Measurements from ENCODE around the gene YBX2. TPM values are rescaled to one million over a fixed set of nuclear protein-coding genes. Genes with fewer than 3 reads are reported as not detected.

YBX2 gene
- total and polyA plus RNA-seq, 4 donors: 0.50 to 6.9 (median 2.6) TPM

GRCh38 chr17:7260651-7261378, 33.6 kb downstream of the YBX2 start:
- 6% methylated on average over 54 of the region's 54 CpGs for WGBS (ENCODE audit: insufficient coverage)
- Histone ChIP-seq H3K27me3 (ENCODE audit: control insufficient read depth, insufficient read depth, low read length) (peaks cover 48% of the 10 kb centered on the region), H3K4me1 (ENCODE audit: control insufficient read depth, insufficient read depth, low read length) (peaks cover 24% of the 10 kb centered on the region), H3K27ac (ENCODE audit: low read depth, low read length) (no peak overlapping the region), H3K4me3 (ENCODE audit: low read depth, low read length) (peak overlapping the region; percentile 9), H3K36me3 (ENCODE audit: control insufficient read depth, insufficient read depth, low read length) (peaks cover 43% of the 10 kb centered on the region), H3K9me3 (ENCODE audit: control insufficient read depth, insufficient read depth, low read length) (no peaks in the 10 kb centered on the region)
- DNase-seq (ENCODE audit: low read depth in 4 of 6, low spot score in 6 of 6): no peak

GRCh38 chr17:7260151-7260550, 34.3 kb downstream of the YBX2 start:
- Histone ChIP-seq H3K36me3 (ENCODE audit: control insufficient read depth, insufficient read depth, low read length) (peaks cover 49% of the 10 kb centered on the region), H3K4me1 (ENCODE audit: control insufficient read depth, insufficient read depth, low read length) (peaks cover 24% of the 10 kb centered on the region), H3K27me3 (ENCODE audit: control insufficient read depth, insufficient read depth, low read length) (peaks cover 47% of the 10 kb centered on the region), H3K27ac (ENCODE audit: low read depth, low read length) (no peak overlapping the region), H3K9me3 (ENCODE audit: control insufficient read depth, insufficient read depth, low read length) (no peaks in the 10 kb centered on the region), H3K4me3 (ENCODE audit: low read depth, low read length) (no peak overlapping the region)
- no peak for DNase-seq (ENCODE audit: low read depth in 4 of 6, low spot score in 6 of 6)
- 100% methylated on average over 3 of the region's 4 CpGs for WGBS (ENCODE audit: insufficient coverage)

- 88% methylated on average over 1 of the region's 6 CpGs for WGBS (ENCODE audit: insufficient coverage)
- peaks cover 45% of the 10 kb centered on the region for H3K27me3 ChIP-seq (ENCODE audit: control insufficient read depth, insufficient read depth, low read length)
Observed at GRCh38 chr17:7259555-7259889, 34.9 kb downstream of the YBX2 start.

GRCh38 chr17:7258731-7259554, 35.5 kb downstream of the YBX2 start:
- peaks cover 40% of the 10 kb centered on the region for H3K27me3 ChIP-seq (ENCODE audit: control insufficient read depth, insufficient read depth, low read length)
- no peaks in the 10 kb centered on the region for H3K9me3 ChIP-seq (ENCODE audit: control insufficient read depth, insufficient read depth, low read length)
- no peak overlapping the region for H3K4me3 ChIP-seq (ENCODE audit: low read depth, low read length)
- H3K4me1 ChIP-seq (ENCODE audit: control insufficient read depth, insufficient read depth, low read length): peaks cover 24% of the 10 kb centered on the region
- H3K27ac ChIP-seq (ENCODE audit: low read depth, low read length): no peak overlapping the region
- WGBS (ENCODE audit: insufficient coverage): 91% methylated on average over 6 of the region's 7 CpGs
- H3K36me3 ChIP-seq (ENCODE audit: control insufficient read depth, insufficient read depth, low read length): peaks cover 57% of the 10 kb centered on the region
- no peak for DNase-seq (ENCODE audit: low read depth in 4 of 6, low spot score in 6 of 6)

More at GRCh38 chr17:7259555-7259889, 34.9 kb downstream of the YBX2 start:
- peaks cover 55% of the 10 kb centered on the region for H3K36me3 ChIP-seq (ENCODE audit: control insufficient read depth, insufficient read depth, low read length)
- H3K27ac ChIP-seq (ENCODE audit: low read depth, low read length): no peak overlapping the region
- no peak overlapping the region for H3K4me3 ChIP-seq (ENCODE audit: low read depth, low read length)
- H3K9me3 ChIP-seq (ENCODE audit: control insufficient read depth, insufficient read depth, low read length): no peaks in the 10 kb centered on the region
- no peak for DNase-seq (ENCODE audit: low read depth in 4 of 6, low spot score in 6 of 6)
- H3K4me1 ChIP-seq (ENCODE audit: control insufficient read depth, insufficient read depth, low read length): peaks cover 24% of the 10 kb centered on the region

GRCh38 chr17:7256766-7257456, 37.5 kb downstream of the YBX2 start:
- WGBS (ENCODE audit: insufficient coverage): 94% methylated on average over 7 of the region's 8 CpGs
- H3K4me3 ChIP-seq (ENCODE audit: low read depth, low read length): no peak overlapping the region
- H3K27me3 ChIP-seq (ENCODE audit: control insufficient read depth, insufficient read depth, low read length): peaks cover 20% of the 10 kb centered on the region
- no peaks in the 10 kb centered on the region for H3K9me3 ChIP-seq (ENCODE audit: control insufficient read depth, insufficient read depth, low read length)
- H3K27ac ChIP-seq (ENCODE audit: low read depth, low read length): no peak overlapping the region
- peaks cover 57% of the 10 kb centered on the region for H3K36me3 ChIP-seq (ENCODE audit: control insufficient read depth, insufficient read depth, low read length)
- no peak for DNase-seq (ENCODE audit: low read depth in 4 of 6, low spot score in 6 of 6)
- peaks cover 19% of the 10 kb centered on the region for H3K4me1 ChIP-seq (ENCODE audit: control insufficient read depth, insufficient read depth, low read length)

GRCh38 chr17:7254511-7254910, 39.9 kb downstream of the YBX2 start:
- H3K9me3 ChIP-seq (ENCODE audit: control insufficient read depth, insufficient read depth, low read length): no peaks in the 10 kb centered on the region
- H3K4me3 ChIP-seq (ENCODE audit: low read depth, low read length): no peak overlapping the region
- H3K27me3 ChIP-seq (ENCODE audit: control insufficient read depth, insufficient read depth, low read length): no peaks in the 10 kb centered on the region
- WGBS (ENCODE audit: insufficient coverage): 88% methylated on average over 4 of the region's 4 CpGs
- DNase-seq (ENCODE audit: low read depth in 4 of 6, low spot score in 6 of 6): no peak
- peaks cover 21% of the 10 kb centered on the region for H3K4me1 ChIP-seq (ENCODE audit: control insufficient read depth, insufficient read depth, low read length)
- peaks cover 51% of the 10 kb centered on the region for H3K36me3 ChIP-seq (ENCODE audit: control insufficient read depth, insufficient read depth, low read length)
- H3K27ac ChIP-seq (ENCODE audit: low read depth, low read length): no peak overlapping the region

GRCh38 chr17:7253082-7253481, 41.4 kb downstream of the YBX2 start:
- peaks cover 31% of the 10 kb centered on the region for H3K4me1 ChIP-seq (ENCODE audit: control insufficient read depth, insufficient read depth, low read length)
- peaks cover 37% of the 10 kb centered on the region for H3K36me3 ChIP-seq (ENCODE audit: control insufficient read depth, insufficient read depth, low read length)
- 83% methylated on average over 3 of the region's 5 CpGs for WGBS (ENCODE audit: insufficient coverage)
- H3K27me3 ChIP-seq (ENCODE audit: control insufficient read depth, insufficient read depth, low read length): no peaks in the 10 kb centered on the region
- no peak for DNase-seq (ENCODE audit: low read depth in 4 of 6, low spot score in 6 of 6)
- peak overlapping the region; percentile 98 for H3K4me3 ChIP-seq (ENCODE audit: low read depth, low read length)
- peak overlapping the region; percentile 100 for H3K27ac ChIP-seq (ENCODE audit: low read depth, low read length)
- no peaks in the 10 kb centered on the region for H3K9me3 ChIP-seq (ENCODE audit: control insufficient read depth, insufficient read depth, low read length)

GRCh38 chr17:7252176-7253043, 42.0 kb downstream of the YBX2 start, which contains the start of gene ELP5:
ELP5 (plus strand) TSS chr17:7252215; CDS start chr17:7252551, 336 bp downstream.
- WGBS (ENCODE audit: insufficient coverage): 0% methylated on average over 40 of the region's 55 CpGs

More at GRCh38 chr17:7252176-7253043, 42.0 kb downstream of the YBX2 start, which contains the start of gene ELP5:
- H3K36me3 ChIP-seq (ENCODE audit: control insufficient read depth, insufficient read depth, low read length): peaks cover 30% of the 10 kb centered on the region
- no peaks in the 10 kb centered on the region for H3K27me3 ChIP-seq (ENCODE audit: control insufficient read depth, insufficient read depth, low read length)
- peak within 1 kb of the TSS; percentile 100 for H3K27ac ChIP-seq (ENCODE audit: low read depth, low read length)
- H3K9me3 ChIP-seq (ENCODE audit: control insufficient read depth, insufficient read depth, low read length): no peaks in the 10 kb centered on the region
- peak within 1 kb of the TSS; percentile 98 for H3K4me3 ChIP-seq (ENCODE audit: low read depth, low read length)
- H3K4me1 ChIP-seq (ENCODE audit: control insufficient read depth, insufficient read depth, low read length): peaks cover 31% of the 10 kb centered on the region
- peak in 5 of 6 donors; percentile 84 to 97 (median 89) for DNase-seq (ENCODE audit: low read depth in 4 of 6, low spot score in 6 of 6)

All from spinal cord (tissue), 10 donors.